Muscle layer of duodenum (tissue), 2 donors: ENCODE measurements around the gene GTPBP2.
"Not testable (repeated sequence)": the region's sequence is repeated elsewhere in the genome, so short reads cannot be mapped to it uniquely, and the experiment has no call there.

Experiments used
- H3K27ac ChIP-seq: one replicate; pipeline ENCODE4 v1.7.0; 2013; ENCODE audit warnings: mild to moderate bottlenecking, low read length
- H3K27me3 ChIP-seq: one replicate; pipeline ENCODE4 v1.7.0; 2013; ENCODE audit warnings: low read depth, mild to moderate bottlenecking, control low read depth, low read length
- H3K36me3 ChIP-seq, 2 donors: one replicate each; pipeline ENCODE4 v1.7.0; 2013; ENCODE audit warnings: low read length in 2 of 2, control low read depth in 1 of 2, mild to moderate bottlenecking in 1 of 2; ENCODE audit not compliant: insufficient read depth in 2 of 2, control insufficient read depth in 1 of 2
- H3K4me1 ChIP-seq, 2 donors: one replicate each; pipeline ENCODE4 v1.7.0; 2013; ENCODE audit warnings: low read length in 2 of 2, mild to moderate bottlenecking in 2 of 2, control low read depth in 1 of 2, moderate library complexity in 1 of 2; ENCODE audit not compliant: insufficient read depth in 2 of 2, control insufficient read depth in 1 of 2
- H3K4me3 ChIP-seq, 2 donors: one replicate each; pipeline ENCODE4 v1.7.0; 2013; ENCODE audit warnings: low read length in 2 of 2, low read depth in 1 of 2, mild to moderate bottlenecking in 1 of 2
- H3K9me3 ChIP-seq, 2 donors: one replicate each; pipeline ENCODE4 v1.7.0; 2013; ENCODE audit warnings: low read length in 2 of 2, control low read depth in 1 of 2, mild to moderate bottlenecking in 1 of 2; ENCODE audit not compliant: control insufficient read depth in 1 of 2
- donor health status: healthy.

GTPBP2 gene

DNA sequence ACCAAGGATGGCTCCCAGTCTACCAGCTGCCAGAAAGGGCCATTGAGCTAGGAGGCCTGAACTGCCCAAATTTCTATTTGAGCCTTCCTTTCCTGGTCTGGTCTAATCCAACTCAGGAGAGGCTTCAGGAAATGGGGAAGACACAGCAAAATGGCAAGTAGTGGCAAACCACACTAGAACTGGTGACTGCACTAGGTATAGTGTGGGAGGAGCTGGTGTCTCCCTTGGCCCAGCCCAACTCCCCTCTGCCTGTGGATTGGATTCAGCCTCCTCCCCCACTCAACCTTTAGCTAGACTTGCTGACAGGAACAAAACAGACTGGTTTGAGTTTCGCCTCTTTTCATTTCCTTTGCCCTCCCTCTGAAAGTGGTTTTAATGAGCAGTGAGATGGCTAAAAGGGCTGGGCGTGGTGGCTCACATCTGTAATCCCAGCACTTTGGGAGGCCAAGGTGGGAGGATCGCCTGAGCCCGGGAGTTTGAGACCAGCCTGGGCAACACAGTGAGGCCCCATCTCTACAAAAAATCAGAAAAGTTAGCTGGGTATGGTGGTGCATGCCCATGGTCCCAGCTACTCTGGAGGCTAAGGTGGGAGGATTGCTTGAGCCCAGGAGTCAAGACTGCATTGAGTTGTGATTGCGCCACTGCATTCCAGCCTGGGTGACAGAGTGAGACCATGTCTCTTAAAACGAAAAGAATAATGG is 41.0 kb upstream of the GTPBP2 start:
- no peak overlapping the region for H3K4me3 ChIP-seq
- H3K36me3 ChIP-seq, result peaks cover 32 to 42% of the 10 kb centered on the region in 2 donors
- H3K9me3 ChIP-seq, result no peaks in the 10 kb centered on the region
- peaks cover 15 to 41% of the 10 kb centered on the region in 2 donors for H3K4me1 ChIP-seq
- no peaks in the 10 kb centered on the region for H3K27me3 ChIP-seq
- peak overlapping the region; percentile 31 for H3K27ac ChIP-seq

DNA sequence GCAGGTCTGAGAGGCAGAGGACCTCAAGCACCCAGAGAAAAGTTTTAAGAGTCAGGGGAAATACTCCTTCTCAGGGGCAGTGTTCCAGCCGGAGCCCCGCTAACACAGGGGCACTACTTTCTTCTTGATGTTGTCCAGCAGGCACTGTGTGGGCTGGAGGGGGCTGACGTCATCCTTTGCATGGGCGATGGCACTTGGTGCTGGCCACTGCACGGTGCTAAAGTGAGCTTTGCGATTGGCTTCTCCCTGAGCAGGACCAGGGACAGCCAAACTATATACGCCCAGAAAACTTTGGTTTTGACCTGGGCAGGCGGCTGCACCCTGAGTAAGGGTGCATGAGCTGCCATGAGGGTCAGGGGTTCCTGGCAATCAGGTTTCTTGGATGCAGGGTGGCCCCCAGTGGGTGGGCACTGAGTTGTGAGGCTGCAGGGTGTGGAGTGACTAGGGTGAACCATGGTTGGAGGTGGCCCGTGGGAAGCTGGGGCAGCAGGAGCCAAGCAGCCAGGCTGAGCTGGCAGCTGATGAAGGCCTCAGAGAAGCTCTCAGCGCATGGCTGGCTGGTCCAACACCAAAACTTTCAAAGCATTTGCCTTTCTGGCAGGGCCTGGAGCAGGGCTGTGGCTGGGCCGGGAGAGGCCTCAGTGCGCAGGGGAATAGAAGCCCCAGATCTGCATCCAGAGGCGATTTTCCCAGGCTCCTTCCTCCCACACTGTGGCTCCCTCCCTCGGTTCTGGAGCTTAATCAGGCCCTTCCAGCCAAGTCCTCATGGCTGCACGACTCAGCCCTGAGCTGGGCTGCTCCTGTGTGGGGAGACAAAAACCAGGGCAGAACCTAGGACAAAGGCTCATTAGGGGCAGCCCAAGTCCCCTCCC is 40.2 kb upstream of the GTPBP2 start:
- H3K4me1 ChIP-seq, result peaks cover 15 to 41% of the 10 kb centered on the region in 2 donors

DNA sequence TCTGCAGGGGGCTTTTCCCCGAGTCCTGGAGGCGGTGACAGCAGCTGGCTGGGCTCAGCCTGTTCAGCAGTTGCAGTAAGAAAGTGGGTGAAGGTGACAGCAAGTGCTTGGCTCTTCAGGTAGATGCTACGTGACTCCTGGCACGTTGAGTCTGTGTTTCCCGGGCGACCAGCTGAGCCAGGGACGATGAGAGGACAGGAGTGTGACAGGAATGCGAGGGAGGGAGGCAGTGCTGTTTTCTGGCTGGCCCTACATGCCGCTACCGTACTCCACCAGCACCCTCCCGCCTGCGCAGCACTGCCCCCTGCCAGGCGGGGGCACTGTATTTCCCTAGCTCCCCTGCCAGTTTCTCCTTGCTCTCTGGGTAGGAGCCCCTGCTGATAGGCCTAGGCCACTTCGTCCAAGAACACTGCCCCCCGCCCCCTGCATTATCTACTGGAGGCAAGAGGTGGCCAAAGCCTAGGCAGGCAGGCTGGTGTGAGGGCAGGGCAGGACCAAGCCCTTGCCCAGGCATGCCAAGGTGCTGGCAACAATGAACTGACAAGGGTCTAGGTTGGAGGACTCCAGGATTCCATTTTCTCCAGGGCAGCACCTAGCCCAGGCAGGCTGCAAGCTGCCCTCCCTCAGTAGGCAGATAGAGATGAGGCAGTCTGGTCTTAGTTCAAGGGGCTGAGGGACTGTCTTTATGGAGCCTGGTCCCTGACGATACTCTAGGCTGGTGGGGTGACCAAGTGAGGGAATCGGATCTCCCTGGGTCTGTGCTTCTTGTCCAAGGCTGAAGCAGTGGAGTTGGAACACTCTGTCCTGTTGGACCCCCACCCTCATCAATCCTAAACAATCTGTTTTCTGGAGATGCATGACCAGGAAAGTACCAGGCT is 39.3 kb upstream of the GTPBP2 start:
- no peaks in the 10 kb centered on the region for H3K27me3 ChIP-seq
- no peak overlapping the region for H3K4me3 ChIP-seq
- H3K4me1 ChIP-seq, result peaks cover 15 to 41% of the 10 kb centered on the region in 2 donors
- H3K27ac ChIP-seq, result no peak overlapping the region
- peaks cover 15 to 26% of the 10 kb centered on the region in 2 donors for H3K36me3 ChIP-seq
- H3K9me3 ChIP-seq, result no peaks in the 10 kb centered on the region

More for the DNA sequence above, 40.2 kb upstream of the GTPBP2 start:
- H3K27ac ChIP-seq, result peak overlapping the region; percentile 31
- H3K27me3 ChIP-seq, result no peaks in the 10 kb centered on the region
- H3K36me3 ChIP-seq, result peaks cover 24 to 34% of the 10 kb centered on the region in 2 donors
- H3K4me3 ChIP-seq, result no peak overlapping the region
- no peaks in the 10 kb centered on the region for H3K9me3 ChIP-seq

DNA sequence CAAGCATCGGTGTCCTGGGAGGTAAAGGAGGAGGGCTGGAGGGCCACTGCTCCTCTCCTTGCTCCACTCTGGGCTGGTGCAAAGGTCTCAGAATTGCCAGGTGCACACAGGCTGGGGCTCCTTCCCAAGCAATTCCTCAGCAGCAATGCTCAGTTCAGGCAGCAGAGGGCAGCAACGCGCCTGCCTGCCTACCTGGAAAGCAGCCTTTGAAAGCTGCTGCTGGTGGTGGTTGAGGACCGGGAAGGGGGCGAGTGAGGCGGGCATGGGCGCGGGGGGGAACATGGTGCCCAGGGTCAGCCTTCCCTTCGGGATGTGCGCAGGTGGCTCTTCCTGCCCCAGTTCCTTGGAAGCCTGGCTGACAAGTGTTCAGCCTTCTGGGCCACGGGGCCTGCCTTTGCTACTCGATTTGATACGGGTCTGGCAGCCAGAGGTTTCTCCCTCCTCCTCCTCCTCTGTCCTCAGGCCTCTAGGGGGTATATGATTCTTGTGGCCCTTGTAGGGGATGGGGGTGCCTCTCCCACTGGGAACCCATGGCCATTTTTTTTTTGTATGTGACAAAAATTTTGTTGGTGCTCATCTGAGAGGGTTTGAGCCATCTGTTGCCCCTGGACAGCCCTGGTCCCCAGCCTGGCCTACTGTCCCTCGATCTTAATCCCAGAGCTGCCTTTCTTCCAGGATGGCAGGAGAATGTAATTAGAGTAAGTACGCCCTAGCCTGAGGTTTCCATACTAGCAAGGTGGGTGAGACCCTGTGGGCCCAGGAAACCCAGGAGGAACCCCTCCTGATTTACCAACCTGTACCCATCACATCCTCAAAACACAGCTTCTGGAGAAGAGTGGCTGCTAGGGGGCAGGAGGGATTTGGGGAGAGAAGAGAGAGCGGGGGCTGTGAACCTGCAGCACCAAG is 38.4 kb upstream of the GTPBP2 start:
- peaks cover 13 to 21% of the 10 kb centered on the region in 2 donors for H3K36me3 ChIP-seq
- no peak overlapping the region for H3K4me3 ChIP-seq
- H3K27me3 ChIP-seq, result no peaks in the 10 kb centered on the region
- no peaks in the 10 kb centered on the region for H3K9me3 ChIP-seq
- H3K4me1 ChIP-seq, result peaks cover 15 to 38% of the 10 kb centered on the region in 2 donors
- no peak overlapping the region for H3K27ac ChIP-seq

DNA sequence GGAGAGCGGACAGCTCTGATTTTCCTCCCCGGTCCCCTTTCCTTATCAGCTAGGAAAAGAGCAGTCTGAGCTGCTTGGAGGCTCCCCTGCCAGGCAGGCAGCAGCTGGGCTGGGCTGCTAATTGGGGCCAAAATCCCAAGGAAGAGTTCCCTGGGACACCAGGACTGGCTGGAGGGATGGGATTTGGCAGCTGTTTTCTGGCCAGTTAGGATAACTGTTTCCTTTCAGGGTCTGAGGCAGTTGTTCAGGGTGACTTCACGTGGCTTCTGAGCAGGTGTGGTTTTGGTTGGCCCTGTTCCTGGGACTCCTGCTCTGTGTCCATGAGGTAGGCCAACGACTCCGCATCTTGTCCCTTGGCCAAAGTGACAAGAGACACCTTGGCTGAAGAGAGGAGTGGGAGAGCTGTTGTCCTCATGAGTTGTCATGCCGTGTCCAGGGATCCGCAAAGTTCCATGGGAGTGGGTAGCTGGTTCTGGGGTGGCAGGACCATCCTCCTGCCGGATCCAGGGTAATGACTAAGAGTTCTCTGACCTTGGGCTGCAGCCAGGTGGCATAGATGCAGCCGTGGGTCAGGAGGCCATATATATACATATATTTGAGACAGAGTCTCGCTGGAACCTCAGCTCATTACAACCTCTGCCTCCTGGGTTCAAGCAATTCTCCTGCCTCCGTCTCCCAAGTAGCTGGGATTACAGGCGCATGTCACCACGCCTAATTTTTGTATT is 37.3 kb upstream of the GTPBP2 start:
- H3K9me3 ChIP-seq, result no peaks in the 10 kb centered on the region
- H3K4me3 ChIP-seq, result no peak overlapping the region
- H3K27me3 ChIP-seq, result no peaks in the 10 kb centered on the region
- H3K36me3 ChIP-seq, result peaks cover 8 to 11% of the 10 kb centered on the region in 2 donors
- peaks cover 15 to 30% of the 10 kb centered on the region in 2 donors for H3K4me1 ChIP-seq
- H3K27ac ChIP-seq, result no peak overlapping the region

DNA sequence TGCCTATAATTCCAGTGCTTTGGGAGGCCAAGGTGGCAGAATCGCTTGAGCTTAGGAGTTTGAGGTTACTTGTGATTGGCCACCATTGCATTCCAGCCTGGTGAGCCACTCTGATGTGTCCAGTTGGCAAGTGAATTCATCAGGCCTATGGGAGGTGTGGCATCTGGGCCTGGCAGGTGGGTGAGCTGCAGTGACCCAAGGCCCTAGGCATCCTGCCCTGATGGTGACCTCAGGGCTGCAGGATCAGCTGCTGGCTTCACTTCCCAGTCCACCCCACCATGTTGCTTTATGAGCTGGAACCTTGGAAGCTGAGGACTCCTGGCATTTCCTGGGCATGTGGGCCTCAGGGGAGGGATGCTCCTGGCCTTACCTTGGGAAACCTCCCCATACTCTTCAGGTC is 36.3 kb upstream of the GTPBP2 start:
- H3K27me3 ChIP-seq, result no peaks in the 10 kb centered on the region
- H3K9me3 ChIP-seq, result no peaks in the 10 kb centered on the region
- H3K36me3 ChIP-seq, result peaks cover 0 to 1% of the 10 kb centered on the region in 2 donors
- H3K4me3 ChIP-seq, result no peak overlapping the region
- H3K4me1 ChIP-seq, result peaks cover 15 to 30% of the 10 kb centered on the region in 2 donors
- H3K27ac ChIP-seq, result no peak overlapping the region

DNA sequence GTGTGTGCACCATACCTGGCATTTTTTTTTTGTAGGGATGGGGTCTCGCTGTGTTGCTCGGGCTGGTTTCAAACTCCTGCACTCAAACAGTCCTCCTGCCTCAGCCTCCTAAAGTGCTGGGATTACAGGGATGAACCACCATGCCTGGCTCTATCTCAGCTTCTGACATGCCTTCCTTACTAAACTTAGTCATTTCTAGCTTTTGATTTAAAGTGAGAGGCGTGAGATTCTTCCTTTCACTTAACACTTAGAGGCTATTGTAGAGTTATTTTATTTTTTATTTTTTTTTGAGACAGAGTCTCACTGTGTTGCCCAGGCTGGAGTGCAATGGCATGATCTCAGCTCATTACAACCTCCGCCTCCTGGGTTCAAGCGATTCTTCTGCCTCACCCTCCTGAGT is 33.9 kb upstream of the GTPBP2 start:
- not testable (repeated sequence) for H3K36me3 ChIP-seq, H3K27me3 ChIP-seq, H3K4me3 ChIP-seq, H3K9me3 ChIP-seq, H3K27ac ChIP-seq
- H3K4me1 ChIP-seq, result peaks cover 6 to 11% of the 10 kb centered on the region in 2 donors

DNA sequence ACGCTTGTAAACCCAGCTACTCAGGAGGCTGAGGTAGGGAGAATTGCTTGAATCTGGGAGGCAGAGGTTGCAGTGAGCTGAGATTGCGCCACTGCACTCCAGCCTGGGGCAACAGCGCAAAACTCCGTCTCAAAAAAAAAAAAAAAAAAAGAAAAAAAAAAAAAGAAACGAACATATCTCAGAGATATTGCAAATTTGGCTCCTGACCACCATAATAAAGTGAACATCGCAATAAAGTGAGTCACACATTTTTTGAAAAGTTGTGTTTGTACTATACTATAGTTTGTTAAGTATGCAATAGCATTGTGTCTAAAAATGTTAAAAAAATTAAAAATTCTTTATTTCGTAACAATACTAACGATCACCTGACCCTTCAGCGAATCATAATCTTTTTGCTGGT is 29.1 kb upstream of the GTPBP2 start:
- H3K9me3 ChIP-seq, result no peaks in the 10 kb centered on the region
- H3K4me1 ChIP-seq, result no peaks in the 10 kb centered on the region
- H3K36me3 ChIP-seq, result no peaks in the 10 kb centered on the region
- no peak overlapping the region for H3K4me3 ChIP-seq
- H3K27me3 ChIP-seq, result no peaks in the 10 kb centered on the region
- no peak overlapping the region for H3K27ac ChIP-seq

DNA sequence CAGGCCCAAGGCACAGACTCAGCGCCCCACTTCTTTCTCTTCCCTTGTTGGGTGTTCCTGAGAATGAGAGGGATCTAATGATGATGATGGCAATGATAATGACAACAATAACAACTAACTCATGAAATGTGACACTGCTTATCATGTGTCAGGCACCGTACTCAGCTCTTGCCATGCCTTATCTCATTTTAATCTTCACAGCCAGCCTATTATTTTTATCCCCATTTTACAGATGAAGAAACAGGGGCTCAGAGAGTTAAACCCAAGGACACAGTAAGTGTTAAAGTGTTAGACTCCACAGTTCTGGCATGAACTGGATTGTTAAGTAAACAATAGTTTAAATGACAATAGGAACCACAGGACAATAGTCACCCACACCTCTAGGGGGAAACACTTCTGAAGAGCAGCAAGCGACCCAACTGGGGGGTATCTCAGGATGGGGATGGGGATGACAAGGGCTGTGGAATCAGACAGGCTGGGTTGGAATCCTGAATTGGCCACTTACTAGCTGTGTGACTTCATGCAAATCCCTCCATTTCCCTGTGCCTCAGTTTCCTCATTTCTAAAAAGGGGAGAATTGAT is 28.2 kb upstream of the GTPBP2 start:
- no peak overlapping the region for H3K4me3 ChIP-seq
- H3K27me3 ChIP-seq, result no peaks in the 10 kb centered on the region
- H3K9me3 ChIP-seq, result no peaks in the 10 kb centered on the region
- no peaks in the 10 kb centered on the region for H3K36me3 ChIP-seq
- no peak overlapping the region for H3K27ac ChIP-seq
- no peaks in the 10 kb centered on the region for H3K4me1 ChIP-seq

DNA sequence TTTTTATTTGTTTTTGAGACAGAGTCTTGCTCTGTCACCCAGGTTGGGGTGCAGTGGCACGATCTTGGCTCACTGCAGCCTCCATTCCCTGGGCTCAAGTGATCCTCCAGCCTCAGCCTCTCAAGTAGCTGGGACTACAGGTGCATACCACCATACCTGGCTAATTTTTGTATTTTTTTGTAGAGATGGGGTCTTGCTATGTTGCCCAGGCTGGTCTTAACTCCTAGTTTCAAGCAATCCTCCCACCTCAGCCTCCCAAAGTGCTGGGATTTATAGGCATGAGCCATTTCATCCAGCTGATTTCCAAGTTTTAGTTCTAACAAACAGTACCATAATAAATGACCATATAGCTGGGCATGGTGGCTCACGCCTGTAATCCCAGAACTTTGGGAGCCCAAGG is 23.8 kb upstream of the GTPBP2 start:
- not testable (repeated sequence) for H3K27ac ChIP-seq, H3K36me3 ChIP-seq, H3K27me3 ChIP-seq, H3K4me1 ChIP-seq, H3K9me3 ChIP-seq, H3K4me3 ChIP-seq
